GM18858 (cell line): ENCODE measurements around the gene FBXO38.

Source experiments
- ATAC-seq: cut with Tn5 transposase; IDR thresholded peaks from one replicate; pipeline ENCODE4 v1.9.1; 2021; ENCODE audit not compliant: unreplicated experiment

Gene FBXO38

DNA sequence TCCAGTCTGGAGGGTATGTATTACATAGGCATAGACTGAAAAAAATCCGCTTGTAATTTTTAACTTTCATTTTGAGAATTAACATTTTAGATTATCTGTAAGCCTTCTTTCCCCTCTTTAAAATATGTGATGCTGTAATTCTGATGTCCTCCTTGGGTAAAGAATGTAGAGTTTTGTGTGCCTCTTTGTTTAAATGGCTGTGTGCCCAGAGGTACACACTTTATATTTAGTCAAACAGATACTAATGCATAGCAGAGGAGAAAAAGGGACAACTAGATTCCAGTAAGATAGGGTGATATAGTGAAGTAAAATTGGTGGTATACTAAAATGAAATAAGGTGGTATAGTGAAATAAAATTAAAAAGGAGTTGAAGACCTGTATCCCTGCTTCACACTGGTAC, 1.3 kb downstream of the FBXO38 start:
- no peak for ATAC-seq

- ATAC-seq: no peak
These were observed 2.3 kb downstream of the FBXO38 start for GRCh38 chr5:148386041-148386440.

DNA sequence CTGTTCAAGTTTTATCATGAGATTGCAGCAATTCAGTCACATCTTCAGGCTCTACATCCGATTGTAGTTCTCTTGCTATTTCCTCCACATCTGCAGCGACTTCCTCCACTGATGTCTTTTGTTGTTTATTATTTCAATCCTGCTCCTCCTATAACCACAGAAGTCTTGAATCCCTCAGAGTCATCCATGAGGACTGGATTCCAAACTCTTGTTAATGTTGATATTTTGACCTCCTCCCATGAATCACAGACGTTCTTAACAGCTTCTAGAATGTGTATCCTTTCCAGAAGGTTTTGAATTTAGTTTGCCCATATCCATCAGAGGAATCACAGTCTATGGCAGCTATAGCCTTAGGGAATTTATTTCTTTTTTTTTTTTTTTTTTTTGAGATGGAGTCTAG, 3.6 kb downstream of the FBXO38 start:
- no peak for ATAC-seq

DNA sequence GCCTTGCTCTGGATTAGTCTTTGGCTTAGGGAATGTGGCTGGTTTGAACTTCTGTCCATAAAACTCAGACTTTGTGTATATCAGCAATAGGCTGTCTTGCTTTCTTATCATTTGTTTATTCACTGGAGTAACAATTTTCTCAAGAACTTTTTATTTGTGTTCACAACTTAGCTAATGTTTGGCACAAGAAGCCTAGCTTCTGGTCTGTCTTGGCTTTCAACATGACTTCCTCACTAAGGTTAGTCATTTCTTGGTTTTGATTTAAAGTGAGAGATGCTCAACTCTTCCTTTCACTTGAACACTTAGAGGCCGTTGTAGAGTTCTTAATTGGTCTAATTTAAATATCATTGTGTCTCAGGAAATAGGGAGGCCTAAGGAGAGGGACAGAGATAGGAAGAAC, 4.9 kb downstream of the FBXO38 start:
- peak; percentile 27 for ATAC-seq

- no peak for ATAC-seq
These were observed 7.2 kb downstream of the FBXO38 start for GRCh38 chr5:148390914-148391313.

- no peak for ATAC-seq
These were observed 7.7 kb downstream of the FBXO38 start for GRCh38 chr5:148391422-148391821.

- ATAC-seq: no peak
These were observed 9.6 kb downstream of the FBXO38 start for GRCh38 chr5:148393390-148393741.

- no peak for ATAC-seq
These were observed 10.8 kb downstream of the FBXO38 start for GRCh38 chr5:148394587-148395019.

- ATAC-seq: no peak
These were observed 11.3 kb downstream of the FBXO38 start for GRCh38 chr5:148395031-148395430.

DNA sequence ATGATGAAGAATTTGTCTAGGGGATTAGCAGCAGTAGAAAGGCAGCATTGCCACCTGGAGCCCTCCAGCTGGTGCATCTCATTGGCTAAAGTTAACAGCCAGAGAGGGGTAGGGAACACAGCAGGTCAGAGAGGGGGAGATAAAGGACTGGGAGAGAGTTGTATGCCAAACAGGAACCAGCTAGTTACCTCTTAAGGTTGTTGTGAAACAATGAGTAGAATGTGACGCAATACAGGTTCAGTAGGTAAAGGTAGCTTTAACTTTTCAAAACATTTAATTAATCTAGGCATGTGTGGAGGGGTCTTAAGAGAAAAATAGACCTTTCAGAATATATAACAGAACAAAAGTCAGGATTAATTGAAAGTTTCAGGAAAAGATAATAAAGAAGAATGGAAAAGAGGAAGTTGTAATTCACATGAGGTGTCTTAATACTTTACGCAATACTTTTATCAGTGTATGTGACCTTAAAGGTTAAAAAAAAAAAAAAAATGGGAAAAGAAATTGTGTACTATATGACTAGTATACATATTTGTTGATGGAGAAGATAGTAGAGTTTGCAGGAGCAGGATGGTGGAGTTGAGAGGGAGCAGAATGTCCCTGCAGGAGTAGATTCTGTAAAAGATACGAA, 14.3 kb downstream of the FBXO38 start:
- no peak for ATAC-seq

- ATAC-seq: no peak
These were observed 15.0 kb downstream of the FBXO38 start for GRCh38 chr5:148398698-148399121.

DNA sequence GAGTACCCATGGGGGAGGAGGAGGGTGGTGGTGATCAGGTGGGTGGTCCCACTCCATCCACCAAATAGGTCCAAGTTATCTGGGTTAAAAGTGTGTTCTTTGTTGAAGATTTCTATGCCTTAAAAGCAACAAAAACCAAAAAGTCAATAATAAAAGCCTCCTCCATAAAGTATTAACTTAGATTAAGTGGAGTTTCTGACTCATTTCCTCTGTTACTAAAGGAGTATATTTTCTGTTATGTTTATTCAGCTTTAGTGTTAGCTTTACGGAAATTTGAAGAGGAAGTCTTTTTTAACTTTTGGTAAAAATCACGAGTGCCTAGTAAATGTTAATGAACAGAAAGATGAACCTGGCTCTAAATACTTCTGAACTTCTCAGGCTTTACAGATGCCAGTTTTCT, 17.8 kb downstream of the FBXO38 start:
- ATAC-seq: no peak

GRCh38 chr5:148403344-148403743, 19.6 kb downstream of the FBXO38 start:
- ATAC-seq: peak; percentile 91

DNA sequence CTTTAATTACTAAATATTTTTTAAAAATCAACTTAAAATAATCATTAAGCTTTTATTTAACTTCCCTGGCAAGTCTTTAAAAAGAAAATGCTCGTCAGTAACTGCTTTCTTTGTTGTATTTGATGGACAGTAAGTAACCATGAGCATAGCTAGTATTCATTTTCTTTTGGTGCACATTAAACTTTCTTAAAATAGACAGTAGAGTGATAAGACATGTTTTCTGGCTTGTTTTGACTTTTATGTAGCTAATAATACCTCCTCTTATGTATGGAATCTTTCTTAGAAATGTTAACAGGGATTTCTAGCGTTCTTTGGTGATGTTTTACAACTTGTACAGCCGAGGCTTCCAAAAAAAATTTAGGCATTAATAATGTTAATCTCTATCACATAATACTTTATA, 22.6 kb downstream of the FBXO38 start:
- no peak for ATAC-seq

GRCh38 chr5:148408092-148408491, 24.3 kb downstream of the FBXO38 start:
- ATAC-seq: no peak

GRCh38 chr5:148412124-148412523, 28.4 kb downstream of the FBXO38 start:
- no peak for ATAC-seq

- ATAC-seq: no peak
These were observed 31.1 kb downstream of the FBXO38 start for GRCh38 chr5:148414833-148415232.

DNA sequence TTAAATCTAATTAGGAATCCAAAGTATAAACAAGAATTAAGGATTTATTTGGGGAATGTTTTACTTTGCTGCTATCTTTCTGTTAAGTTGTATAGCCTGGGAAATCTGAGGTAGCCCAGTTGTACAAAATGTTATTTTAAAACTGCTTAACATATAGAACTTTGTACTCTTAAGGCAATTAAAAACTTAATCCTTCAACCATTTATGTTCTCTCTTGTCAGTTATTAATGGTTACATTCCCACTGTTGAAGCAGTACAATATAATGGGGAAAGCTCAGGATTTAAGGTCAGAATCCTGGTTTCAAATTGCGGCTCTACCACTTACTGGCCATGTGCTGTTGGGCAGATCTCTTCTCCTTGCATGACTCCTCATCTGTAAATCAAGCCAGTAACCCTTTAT, 32.7 kb downstream of the FBXO38 start:
- no peak for ATAC-seq

GRCh38 chr5:148416921-148417320, 33.2 kb downstream of the FBXO38 start:
- ATAC-seq: no peak

DNA sequence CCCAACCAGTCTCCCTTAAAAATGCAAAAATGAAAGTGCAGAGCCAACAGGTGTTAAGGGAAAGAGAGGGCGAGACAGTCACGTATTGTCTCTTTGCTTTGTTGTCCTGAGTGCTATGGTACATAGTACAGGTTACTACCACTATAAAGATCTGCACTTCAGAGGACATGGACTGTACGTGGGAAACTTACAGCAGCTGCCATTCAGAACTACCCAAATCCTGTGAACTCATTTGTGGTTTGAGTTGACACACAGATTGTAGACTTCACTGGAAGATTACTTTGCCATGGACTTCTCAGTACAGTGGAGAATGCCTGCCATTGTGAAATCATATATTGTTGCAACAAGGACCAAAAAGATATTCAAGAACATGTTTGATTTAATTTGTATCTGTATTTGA, 34.8 kb downstream of the FBXO38 start:
- ATAC-seq: no peak

- ATAC-seq: no peak
These were observed 37.9 kb downstream of the FBXO38 start for GRCh38 chr5:148421661-148422060.

DNA sequence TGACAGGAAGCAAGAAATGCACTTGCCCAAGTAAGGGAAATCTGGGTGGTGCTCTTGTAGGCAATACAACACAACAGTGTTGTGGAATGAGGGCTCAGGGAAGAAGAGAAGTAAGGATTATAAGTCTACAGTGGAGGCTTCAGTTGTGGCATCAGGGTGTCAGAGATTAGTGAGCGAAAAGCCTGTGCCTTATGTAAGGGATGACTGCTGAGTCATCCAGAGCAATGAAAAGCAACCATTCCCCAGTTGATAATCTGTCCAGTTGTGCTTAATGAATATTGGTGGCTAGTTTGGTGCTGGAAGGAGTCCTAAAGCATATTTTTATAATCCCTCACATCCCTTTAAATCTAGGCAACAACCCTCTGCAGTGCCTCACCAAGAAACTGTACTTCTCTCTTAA, 42.0 kb downstream of the FBXO38 start:
- ATAC-seq: no peak

DNA sequence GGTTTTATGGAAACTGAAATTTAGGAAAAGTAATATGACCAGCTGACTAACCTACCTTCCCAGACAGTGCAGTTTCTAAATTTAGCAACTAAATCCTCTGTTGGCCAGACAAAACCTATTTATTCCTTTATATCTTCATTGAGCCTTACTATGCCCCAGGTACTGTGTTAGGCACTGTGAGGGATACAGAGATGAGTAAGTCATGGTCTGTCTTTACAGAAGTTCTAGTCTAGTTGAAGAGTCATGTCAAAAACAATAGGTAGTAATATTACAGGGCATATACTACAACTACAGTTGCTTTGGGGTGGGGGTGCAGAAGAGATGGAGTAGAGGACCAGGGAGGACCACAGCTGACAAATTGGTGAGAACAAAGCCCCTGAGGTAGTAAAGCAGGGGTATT, 42.8 kb downstream of the FBXO38 start:
- no peak for ATAC-seq
